Transverse colon (tissue), 4 donors: ENCODE data around the gene GHRH. TPM values are rescaled to one million over a fixed set of nuclear protein-coding genes. Genes with fewer than 3 reads are reported as not detected.

Experiments
- DNase-seq: peaks from one replicate; pipeline ENCODE4 v3.0.0-alpha.2; 2019
- H3K27ac ChIP-seq, 4 donors: fragments of 200-600 bp; sonication (generic); 2 replicates each; pipeline ENCODE4 v1.5.1; 2016 to 2018; ENCODE audit warnings: inconsistent platforms in 4 of 4
- H3K27me3 ChIP-seq: fragments of 200-600 bp; sonication (generic); 2 replicates; pipeline ENCODE4 v1.5.1; 2017; ENCODE audit warnings: inconsistent platforms
- H3K36me3 ChIP-seq, 4 donors: fragments of 200-600 bp; sonication (generic); 2 replicates each; pipeline ENCODE4 v1.5.1; 2017 to 2019; ENCODE audit warnings: inconsistent platforms in 4 of 4
- H3K4me1 ChIP-seq, 4 donors: fragments of 200-600 bp; sonication (generic); 2 replicates each; pipeline ENCODE4 v1.5.1; 2017 to 2020; ENCODE audit warnings: inconsistent platforms in 4 of 4
- H3K4me3 ChIP-seq, 4 donors: fragments of 200-600 bp; sonication (generic); 1 replicate in 1 of 4; 2 replicates in 3 of 4; pipeline versions ENCODE4 v1.5.1 to v1.6.1; 2017 to 2019; ENCODE audit warnings: inconsistent platforms in 4 of 4
- H3K9me3 ChIP-seq, 2 donors: fragments of 200-600 bp; sonication (generic); 2 replicates each; pipeline ENCODE4 v1.5.1; 2017 to 2019; ENCODE audit warnings: inconsistent platforms in 2 of 2
- EP300 ChIP-seq: sonication (generic); formaldehyde crosslinking; IDR thresholded peaks from one replicate; pipeline ENCODE4 v1.6.1; 2017; ENCODE audit warnings: antibody characterized with exemption, low read depth
- POLR2A ChIP-seq: fragments of 450-650 bp; IDR thresholded peaks from one replicate; pipeline ENCODE4 v1.6.1; 2016; ENCODE audit warnings: antibody characterized with exemption, mild to moderate bottlenecking, moderate library complexity
- POLR2AphosphoS5 ChIP-seq, 3 donors: sonication (generic); formaldehyde crosslinking; IDR thresholded peaks; one replicate each; pipeline ENCODE4 v1.6.1; 2016; ENCODE audit warnings: antibody characterized with exemption in 3 of 3
- WGBS, 2 donors: methylation state at CpG; one replicate each; pipeline ENCODE4 v1.1.5; 2018; ENCODE audit warnings: low coverage in 1 of 2; 5-methylcytosine and 5-hydroxymethylcytosine counted together
- in situ Hi-C, 4 donors: fragments of 200-750 bp; cut with MboI; loops; one replicate each; pipeline versions ENCODE4 v1.15.0 to v1.15.1; 2017; ENCODE audit warnings: low sequenced_read_pairs in 3 of 4, low pct_ligation_motif_present in 1 of 4, low pct_unique_long_range_greater_than_20kb in 1 of 4
- intact Hi-C: fragments of 100-400 bp; cut with DNase I; formaldehyde crosslinking; loops from one replicate; pipeline ENCODE4 v1.15.1; 2023; ENCODE audit warnings: low total_unique reads
- total RNA-seq, 4 donors: library from RNA; depleted of rRNA; stranded (reverse); fragments of >200 nt; gene quantifications; one replicate each; pipeline ENCODE4 v1.1.0, GENCODE V29; 2016
- TF ChIP-seq, protein P1 (sequence below), 5 experiments: fragments of 200-600 bp in 3 of 5; fragments of 450-650 bp in 2 of 5; sonication (generic) in 3 of 5; IDR thresholded peaks; 1 replicate in 2 of 5; 2 replicates in 3 of 5; pipeline ENCODE4 v1.5.1; 2016 to 2017; ENCODE audit warnings: antibody characterized with exemption in 5 of 5, inconsistent platforms in 3 of 5, mild to moderate bottlenecking in 2 of 5, moderate library complexity in 1 of 5

GHRH gene
- total RNA-seq, 4 donors from 2014 or later: not detected

DNA sequence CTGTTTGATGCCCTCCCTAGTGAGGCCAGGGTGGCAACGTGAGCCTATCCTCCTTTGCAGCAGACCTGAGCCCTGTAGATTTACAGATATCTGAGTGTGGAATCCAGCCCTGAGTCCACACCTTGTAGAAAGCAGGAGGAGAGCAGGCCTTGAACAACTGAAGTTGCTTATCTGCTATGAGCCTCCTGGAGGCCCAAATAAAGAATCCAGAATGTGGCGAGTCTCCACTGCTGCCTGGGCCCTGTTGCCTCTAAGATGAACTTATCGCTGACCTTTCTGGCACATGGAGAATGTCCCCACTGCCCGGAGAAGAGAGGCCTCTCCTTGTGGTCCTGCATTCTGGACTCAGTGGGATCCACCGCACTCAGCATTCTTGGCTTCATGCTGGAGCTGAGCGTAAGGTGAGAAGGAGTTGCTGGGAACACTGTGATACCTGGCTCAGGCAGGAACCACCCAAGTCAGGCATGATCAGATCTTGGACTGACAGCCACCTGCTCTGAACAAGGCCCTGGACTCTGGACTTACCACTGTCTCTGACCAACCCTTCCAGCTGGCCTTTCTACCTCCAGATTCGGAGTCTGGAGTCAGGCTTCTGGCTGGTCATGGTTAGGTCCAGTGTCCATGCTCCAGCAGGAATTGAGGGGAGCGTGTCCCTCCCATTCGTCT is 22.0 kb upstream of the GHRH start:
- in situ Hi-C loops: no loop called here
- TF ChIP-seq EP300 (no peak), POLR2AphosphoS5 (IDR thresholded peaks at IDR 0.05) (no peak)
- TF ChIP-seq, protein P1, sequence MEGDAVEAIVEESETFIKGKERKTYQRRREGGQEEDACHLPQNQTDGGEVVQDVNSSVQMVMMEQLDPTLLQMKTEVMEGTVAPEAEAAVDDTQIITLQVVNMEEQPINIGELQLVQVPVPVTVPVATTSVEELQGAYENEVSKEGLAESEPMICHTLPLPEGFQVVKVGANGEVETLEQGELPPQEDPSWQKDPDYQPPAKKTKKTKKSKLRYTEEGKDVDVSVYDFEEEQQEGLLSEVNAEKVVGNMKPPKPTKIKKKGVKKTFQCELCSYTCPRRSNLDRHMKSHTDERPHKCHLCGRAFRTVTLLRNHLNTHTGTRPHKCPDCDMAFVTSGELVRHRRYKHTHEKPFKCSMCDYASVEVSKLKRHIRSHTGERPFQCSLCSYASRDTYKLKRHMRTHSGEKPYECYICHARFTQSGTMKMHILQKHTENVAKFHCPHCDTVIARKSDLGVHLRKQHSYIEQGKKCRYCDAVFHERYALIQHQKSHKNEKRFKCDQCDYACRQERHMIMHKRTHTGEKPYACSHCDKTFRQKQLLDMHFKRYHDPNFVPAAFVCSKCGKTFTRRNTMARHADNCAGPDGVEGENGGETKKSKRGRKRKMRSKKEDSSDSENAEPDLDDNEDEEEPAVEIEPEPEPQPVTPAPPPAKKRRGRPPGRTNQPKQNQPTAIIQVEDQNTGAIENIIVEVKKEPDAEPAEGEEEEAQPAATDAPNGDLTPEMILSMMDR (IDR thresholded peaks at IDR 0.05): no peak
- WGBS, 2 donors: 77% methylated on average over 9 of the region's 9 CpGs; no CpG with 5 or more reads in 1 of the 2 donors
- no peak overlapping the region for H3K4me3 ChIP-seq
- DNase-seq: no peak
- no peaks in the 10 kb centered on the region for H3K27me3 ChIP-seq
- intact Hi-C loops: loop anchor here (2.0 kb wide), 1 partner anchor 101 kb away; no protein-coding TSS in a partner anchor
- H3K9me3 ChIP-seq: no peaks in the 10 kb centered on the region
- H3K27ac ChIP-seq: no peak overlapping the region
- no peaks in the 10 kb centered on the region for H3K36me3 ChIP-seq
- H3K4me1 ChIP-seq: no peaks in the 10 kb centered on the region

DNA sequence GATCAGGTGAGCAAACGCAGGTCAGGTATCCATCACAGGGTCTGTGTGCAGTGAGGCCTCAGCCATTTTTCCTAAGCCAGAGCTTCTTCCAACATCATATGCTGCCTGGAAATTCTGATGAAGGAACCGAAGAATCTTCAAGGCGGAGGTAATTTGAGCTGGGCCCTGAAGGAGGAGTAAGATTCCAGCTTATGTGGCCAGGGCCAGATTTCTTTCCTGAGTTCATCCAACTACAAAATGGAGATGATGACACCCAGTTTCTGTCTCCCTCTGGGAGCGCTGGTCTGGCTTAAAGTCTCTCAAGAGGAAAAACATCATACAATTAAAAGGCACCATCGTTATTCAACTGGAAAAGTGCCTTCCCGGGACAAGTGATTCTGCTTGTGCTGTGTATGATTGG is 20.9 kb upstream of the GHRH start:
- H3K27me3 ChIP-seq: no peaks in the 10 kb centered on the region
- peaks cover 0 to 2% (median 0%) of the 10 kb centered on the region in 4 donors for H3K4me1 ChIP-seq
- intact Hi-C loops (loop anchor here (2.0 kb wide), 1 partner anchor 102 kb away; no protein-coding TSS in a partner anchor), in situ Hi-C loops (no loop called here)
- peak; percentile 19 for DNase-seq
- WGBS, 2 donors: 66 to 83% methylated on average over 1 to 6 of the region's 6 CpGs
- peak overlapping the region in 3 of 4 donors; percentile 3 to 52 (median 40) for H3K27ac ChIP-seq
- no peaks in the 10 kb centered on the region for H3K9me3 ChIP-seq
- H3K4me3 ChIP-seq: no peak overlapping the region
- no peak for TF ChIP-seq POLR2AphosphoS5 (IDR thresholded peaks at IDR 0.05)
- no peak for TF ChIP-seq POLR2A
- no peak for TF ChIP-seq EP300
- TF ChIP-seq, protein P1 (IDR thresholded peaks at IDR 0.05): peak; percentile 33 to 51 (median 41)
- H3K36me3 ChIP-seq: no peaks in the 10 kb centered on the region

DNA sequence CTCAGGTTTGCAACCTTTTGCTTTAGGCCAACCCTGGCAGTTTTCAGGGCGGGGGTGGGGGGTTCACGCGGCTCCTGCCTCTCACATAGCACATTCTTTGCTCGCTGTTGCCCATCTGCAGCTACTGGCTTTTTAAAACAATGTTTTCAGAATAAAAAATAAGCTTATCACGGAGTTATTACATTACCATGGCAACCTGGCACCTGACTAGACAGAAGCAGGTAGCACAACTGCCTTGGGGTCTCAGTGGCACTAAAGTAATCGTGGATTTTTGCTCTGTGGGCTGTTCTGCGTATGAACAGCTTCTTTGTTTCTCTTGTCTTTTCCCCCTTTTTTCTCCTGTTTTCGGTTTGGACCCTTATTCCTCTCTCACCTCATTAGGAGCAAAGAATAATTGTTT is 18.8 kb upstream of the GHRH start:
- Histone ChIP-seq H3K36me3 (no peaks in the 10 kb centered on the region), H3K4me1 (peaks cover 5 to 17% (median 8%) of the 10 kb centered on the region in 4 donors), H3K9me3 (no peaks in the 10 kb centered on the region), H3K4me3 (no peak overlapping the region), H3K27me3 (no peaks in the 10 kb centered on the region), H3K27ac (no peak overlapping the region)
- TF ChIP-seq, protein P1 (IDR thresholded peaks at IDR 0.05): no peak
- TF ChIP-seq EP300: no peak
- intact Hi-C loops (no loop called here), in situ Hi-C loops (no loop called here)
- DNase-seq: no peak
- WGBS, 2 donors: 88 to 92% methylated on average over 4 to 8 of the region's 8 CpGs

GRCh38 chr20:37279820-37280219 is 18.2 kb upstream of the GHRH start:
- Histone ChIP-seq H3K27ac (no peak overlapping the region), H3K36me3 (no peaks in the 10 kb centered on the region), H3K9me3 (no peaks in the 10 kb centered on the region), H3K27me3 (no peaks in the 10 kb centered on the region), H3K4me1 (peaks cover 5 to 20% (median 8%) of the 10 kb centered on the region in 4 donors), H3K4me3 (no peak overlapping the region)
- in situ Hi-C loops (loop anchor here in 3 of 4 donors (5.0 to 10.0 kb wide), 3 partner anchors 102 to 255 kb away; no protein-coding TSS in a partner anchor), intact Hi-C loops (loop anchor here (5.0 kb wide), 1 partner anchor 117 kb away; no protein-coding TSS in a partner anchor)
- TF ChIP-seq POLR2AphosphoS5 (IDR thresholded peaks at IDR 0.05) (no peak), POLR2A (no peak), EP300 (no peak)
- TF ChIP-seq, protein P1 (IDR thresholded peaks at IDR 0.05): no peak
- WGBS, 2 donors: 94% methylated on average over 7 of the region's 8 CpGs; no CpG with 5 or more reads in 1 of the 2 donors
- DNase-seq: no peak
